Progenitor cell of endocrine pancreas (in vitro differentiated cells): ENCODE results near the gene SLC12A2. TPM values are rescaled to one million over a fixed set of nuclear protein-coding genes. Genes with fewer than 3 reads are reported as not detected.

Experiments
- DNase-seq: peaks from one replicate; pipeline ENCODE4 v3.0.0; 2021; ENCODE audit warnings: low spot score; ENCODE audit not compliant: unreplicated experiment
- H3K27ac Mint-ChIP-seq: 2 replicates; pipeline ENCODE4 v1.8.0; 2021; ENCODE audit warnings: mild to moderate bottlenecking, moderate library complexity, mixed read lengths
- H3K27me3 Mint-ChIP-seq: 2 replicates; pipeline ENCODE4 v1.8.0; 2021; ENCODE audit warnings: mixed read lengths
- H3K36me3 Mint-ChIP-seq: 2 replicates; pipeline ENCODE4 v1.8.0; 2022; ENCODE audit warnings: mixed read lengths; ENCODE audit not compliant: insufficient read depth
- H3K4me1 Mint-ChIP-seq: 2 replicates; pipeline ENCODE4 v1.8.0; 2021; ENCODE audit warnings: low read depth, mixed read lengths
- H3K4me3 Mint-ChIP-seq: 2 replicates; pipeline ENCODE4 v1.8.0; 2021; ENCODE audit warnings: low read depth, mild to moderate bottlenecking, moderate library complexity, mixed read lengths
- H3K9me3 Mint-ChIP-seq: 2 replicates; pipeline ENCODE4 v1.8.0; 2021; ENCODE audit warnings: low read depth, mixed read lengths
- CTCF ChIP-seq: fragments of 200-600 bp; sonication (generic); IDR thresholded peaks from one replicate; pipeline ENCODE4 v1.5.0; 2021; ENCODE audit warnings: antibody characterized with exemption, mild to moderate bottlenecking; ENCODE audit not compliant: unreplicated experiment
- total RNA-seq: library from RNA; stranded (reverse); gene quantifications from 2 replicates; pipeline ENCODE4 v1.2.1, GENCODE V29; 2021

SLC12A2 gene
- total RNA-seq, 1 donor from 2014 or later: 51.7 TPM

DNA sequence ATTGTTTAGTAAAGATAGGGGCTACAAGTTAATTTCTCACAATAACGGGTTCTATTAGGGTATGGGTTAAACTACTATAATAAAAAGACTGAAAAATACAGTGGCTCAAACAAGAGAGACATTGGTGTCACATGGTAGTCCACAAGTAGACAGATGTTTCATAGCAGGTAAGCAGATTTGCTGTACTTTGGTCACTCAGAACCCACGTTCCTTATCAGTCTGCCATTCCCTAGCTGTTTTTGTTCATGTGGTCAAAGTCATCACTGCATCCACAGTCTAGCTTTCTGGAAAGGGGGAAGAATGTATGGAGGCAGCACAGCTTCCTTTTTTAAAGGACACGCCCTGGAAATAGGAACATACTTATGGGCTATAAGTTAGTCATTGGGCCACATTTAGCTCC is 73.0 kb downstream of the SLC12A2 start:
- DNase-seq: no peak
- Mint-ChIP-seq H3K4me3 (no peak overlapping the region), H3K27me3 (no peaks in the 10 kb centered on the region), H3K36me3 (peaks cover 41% of the 10 kb centered on the region), H3K27ac (no peak overlapping the region), H3K9me3 (peaks cover 6% of the 10 kb centered on the region), H3K4me1 (peaks cover 3% of the 10 kb centered on the region)
- TF ChIP-seq CTCF: no peak

DNA sequence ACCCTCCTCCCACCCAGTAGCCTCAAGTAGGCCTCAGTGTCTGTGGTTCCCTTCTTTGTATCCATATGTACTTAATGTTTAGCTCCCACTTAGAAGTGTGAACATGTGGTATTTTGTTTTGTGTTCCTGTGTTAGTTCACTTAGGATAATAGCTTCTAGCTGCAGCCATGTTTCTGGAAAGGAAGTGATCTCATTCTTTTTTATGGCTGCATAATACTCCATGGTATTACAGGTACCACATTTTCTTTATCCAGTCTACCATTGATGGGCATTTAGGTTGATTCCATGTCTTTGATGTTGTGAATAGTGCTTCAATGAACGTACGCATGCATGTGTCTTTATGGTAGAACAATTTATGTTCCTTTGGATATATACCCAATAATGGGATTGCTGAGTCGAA is 74.8 kb downstream of the SLC12A2 start:
- DNase-seq: no peak
- peaks cover 40% of the 10 kb centered on the region for H3K36me3 Mint-ChIP-seq
- no peak overlapping the region for H3K4me3 Mint-ChIP-seq
- no peak for TF ChIP-seq CTCF
- H3K27ac Mint-ChIP-seq: no peak overlapping the region
- H3K9me3 Mint-ChIP-seq: peaks cover 6% of the 10 kb centered on the region
- H3K4me1 Mint-ChIP-seq: peaks cover 3% of the 10 kb centered on the region
- no peaks in the 10 kb centered on the region for H3K27me3 Mint-ChIP-seq

DNA sequence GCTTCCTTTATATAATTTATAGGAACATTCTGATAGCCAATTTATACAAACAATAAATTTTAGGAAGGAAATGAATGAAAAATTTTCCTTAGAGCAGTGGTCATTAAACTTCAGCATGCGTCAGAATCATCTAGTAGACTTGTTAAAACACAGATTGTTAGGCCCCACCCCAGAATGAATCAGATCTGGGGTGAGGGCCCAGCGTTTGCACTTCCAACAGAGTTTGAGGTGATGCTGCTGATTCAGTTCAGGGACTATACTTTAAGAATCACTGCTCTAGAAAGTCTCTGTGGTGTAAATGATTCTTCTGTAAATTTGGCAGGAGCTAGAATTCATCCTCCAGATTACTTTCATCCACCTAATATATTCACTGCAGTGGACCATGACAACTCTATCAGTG is 80.4 kb downstream of the SLC12A2 start:
- no peaks in the 10 kb centered on the region for H3K4me1 Mint-ChIP-seq
- no peaks in the 10 kb centered on the region for H3K27me3 Mint-ChIP-seq
- DNase-seq: no peak
- no peak overlapping the region for H3K4me3 Mint-ChIP-seq
- peaks cover 23% of the 10 kb centered on the region for H3K36me3 Mint-ChIP-seq
- peaks cover 6% of the 10 kb centered on the region for H3K9me3 Mint-ChIP-seq
- no peak overlapping the region for H3K27ac Mint-ChIP-seq
- TF ChIP-seq CTCF: no peak

DNA sequence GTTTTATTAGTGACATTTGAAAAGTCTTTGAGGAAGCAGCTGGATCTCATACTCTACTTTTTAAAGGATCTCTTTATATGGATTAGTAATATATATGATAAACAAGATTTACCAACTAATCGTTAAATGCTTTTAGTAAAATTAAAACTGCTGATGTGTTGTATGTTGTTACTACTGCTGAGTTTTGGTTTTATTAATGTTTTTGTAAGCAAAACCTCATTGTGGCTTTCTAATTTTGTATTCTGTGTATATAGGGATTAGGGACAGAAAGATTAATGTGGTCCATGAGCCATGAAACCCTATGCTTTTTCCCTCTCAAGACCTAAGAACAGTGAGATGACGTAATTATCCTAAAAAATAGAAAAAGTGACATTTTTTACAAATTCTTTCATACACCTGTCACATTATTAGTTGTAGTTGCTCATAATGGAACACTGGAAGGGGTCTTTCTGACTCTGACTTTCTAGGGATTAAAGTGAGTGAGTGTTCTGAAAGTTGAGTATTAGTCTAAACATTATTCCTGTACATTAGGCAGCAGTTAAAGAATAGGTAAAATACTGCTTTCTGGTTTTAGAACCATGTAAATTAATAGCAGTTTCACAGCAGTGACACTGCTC is 85.9 kb downstream of the SLC12A2 start:
- H3K9me3 Mint-ChIP-seq: no peaks in the 10 kb centered on the region
- no peaks in the 10 kb centered on the region for H3K27me3 Mint-ChIP-seq
- H3K27ac Mint-ChIP-seq: no peak overlapping the region
- H3K4me1 Mint-ChIP-seq: no peaks in the 10 kb centered on the region
- DNase-seq: no peak
- peaks cover 22% of the 10 kb centered on the region for H3K36me3 Mint-ChIP-seq
- no peak for TF ChIP-seq CTCF
- H3K4me3 Mint-ChIP-seq: no peak overlapping the region

GRCh38 chr5:128172102-128172501 is 88.5 kb downstream of the SLC12A2 start:
- Mint-ChIP-seq H3K27me3 (no peaks in the 10 kb centered on the region), H3K27ac (no peak overlapping the region), H3K9me3 (no peaks in the 10 kb centered on the region)

More at GRCh38 chr5:128172102-128172501, 88.5 kb downstream of the SLC12A2 start:
- no peak for DNase-seq
- no peak for TF ChIP-seq CTCF
- Mint-ChIP-seq H3K4me1 (no peaks in the 10 kb centered on the region), H3K4me3 (no peak overlapping the region), H3K36me3 (peaks cover 16% of the 10 kb centered on the region)
